HepG2 (cell line): Measurements from ENCODE around the gene ACSS2. TPM values are rescaled to one million over a fixed set of nuclear protein-coding genes. Genes with fewer than 3 reads are reported as not detected.
A peak's percentile ranks its signal among the peaks of the same experiment; 100 is the strongest.

Experiments
- GATAD1 ChIP-seq: IDR thresholded peaks from 2 replicates; pipeline ENCODE4 v1.6.1; 2016; ENCODE audit warnings: missing genetic modification reagents, missing compliant biosample characterization
- NR2C2 ChIP-seq: sonication (generic); formaldehyde crosslinking; IDR thresholded peaks from 2 replicates; pipeline ENCODE4 v1.4.0; 2020; ENCODE audit warnings: missing genetic modification reagents, mild to moderate bottlenecking, moderate library complexity, borderline replicate concordance
- PHF20 ChIP-seq: sonication (generic); formaldehyde crosslinking; IDR thresholded peaks from 2 replicates; pipeline ENCODE4 v1.5.0; 2020; ENCODE audit warnings: mild to moderate bottlenecking, missing genetic modification reagents
- POGZ ChIP-seq: sonication (generic); formaldehyde crosslinking; IDR thresholded peaks from 2 replicates; pipeline ENCODE4 v1.4.0; 2020; ENCODE audit warnings: mild to moderate bottlenecking, missing genetic modification reagents
- SMARCC2 ChIP-seq: fragments of 450-650 bp; IDR thresholded peaks from 2 replicates; pipeline ENCODE4 v1.6.1; 2017; ENCODE audit warnings: antibody characterized with exemption, mild to moderate bottlenecking
- SOX13 ChIP-seq, 3 experiments: fragments of 450-650 bp in 1 of 3; sonication (generic) in 1 of 3; formaldehyde crosslinking in 1 of 3; IDR thresholded peaks in 2 of 3; conservative IDR thresholded peaks in 1 of 3; 2 replicates each; pipeline versions ENCODE4 v1.5.0 to v1.6.1; 2016 to 2020; ENCODE audit warnings: antibody characterized with exemption in 1 of 3, mild to moderate bottlenecking in 1 of 3, missing compliant biosample characterization in 1 of 3, missing genetic modification reagents in 1 of 3, moderate library complexity in 1 of 3
- TP53 ChIP-seq: sonication (generic); formaldehyde crosslinking; conservative IDR thresholded peaks from 2 replicates; pipeline ENCODE4 v1.4.0; 2020; ENCODE audit warnings: missing genetic modification reagents
- ZFY ChIP-seq: sonication (generic); formaldehyde crosslinking; IDR thresholded peaks from 2 replicates; pipeline ENCODE4 v1.4.0; 2020; ENCODE audit warnings: missing genetic modification reagents
- ZNF230 ChIP-seq: sonication (generic); formaldehyde crosslinking; IDR thresholded peaks from 2 replicates; pipeline ENCODE4 v1.4.0; 2020; ENCODE audit warnings: mild to moderate bottlenecking, missing genetic modification reagents
- ZNF329 ChIP-seq: sonication (generic); formaldehyde crosslinking; IDR thresholded peaks from 2 replicates; pipeline ENCODE4 v1.9.0; 2021; ENCODE audit warnings: low read depth, mild to moderate bottlenecking, missing genetic modification reagents
- ZNF781 ChIP-seq: sonication (generic); formaldehyde crosslinking; IDR thresholded peaks from 2 replicates; pipeline ENCODE4 v1.5.1; 2020; ENCODE audit warnings: borderline replicate concordance, mild to moderate bottlenecking, missing genetic modification reagents; ENCODE audit errors: not compliant biosample characterization
- ZSCAN21 ChIP-seq: sonication (generic); formaldehyde crosslinking; IDR thresholded peaks from 2 replicates; pipeline ENCODE4 v1.8.0; 2022; ENCODE audit warnings: mild to moderate bottlenecking, missing genetic modification reagents, moderate library complexity, borderline replicate concordance
- polyA plus RNA-seq, 8 experiments: library from polyadenylated mRNA; depleted of rRNA in 3 of 8; stranded (reverse) in 7 of 8; unstranded in 1 of 8; fragments of >200 nt; fragmentation: Illumina TruSeq in 4 of 8; extraction: Trizol in 4 of 8; gene quantifications; 2 replicates each; pipeline versions ENCODE4 v1.2.1 to v1.2.3, GENCODE V29; 2011 to 2016; ENCODE audit warnings: low read depth in 4 of 8, missing spikeins in 1 of 8, mixed read lengths in 1 of 8; ENCODE audit not compliant: insufficient read depth in 1 of 8
- total RNA-seq, 5 experiments: library from RNA; depleted of rRNA; stranded (reverse); fragments of >200 nt; fragmentation: Illumina TruSeq; extraction: Trizol; gene quantifications; 2 replicates each; pipeline ENCODE4 v1.2.3, GENCODE V29; 2016; ENCODE audit warnings: low read depth in 1 of 5
- TF ChIP-seq, protein P1 (sequence below): sonication (generic); formaldehyde crosslinking; IDR thresholded peaks from 2 replicates; pipeline ENCODE4 v1.4.0; 2020; ENCODE audit warnings: mild to moderate bottlenecking, missing genetic modification reagents
- TF ChIP-seq, protein P2 (sequence below): sonication (generic); formaldehyde crosslinking; conservative IDR thresholded peaks from 2 replicates; pipeline ENCODE4 v1.4.0; 2020; ENCODE audit warnings: missing genetic modification reagents
- TF ChIP-seq, protein P3 (sequence below), 2 experiments: sonication (generic) in 1 of 2; formaldehyde crosslinking in 1 of 2; IDR thresholded peaks; 2 replicates each; pipeline versions ENCODE4 v1.4.0 to v1.6.1; 2016 to 2020; ENCODE audit warnings: borderline replicate concordance in 1 of 2, low read depth in 1 of 2, mild to moderate bottlenecking in 1 of 2, missing genetic modification reagents in 1 of 2
- TF ChIP-seq, protein P4 (sequence below): sonication (generic); formaldehyde crosslinking; IDR thresholded peaks from 2 replicates; pipeline ENCODE4 v1.8.1; 2023; ENCODE audit warnings: mild to moderate bottlenecking, missing genetic modification reagents
- TF ChIP-seq, protein P5 (sequence below): sonication (generic); formaldehyde crosslinking; IDR thresholded peaks from 2 replicates; pipeline ENCODE4 v1.4.0; 2020; ENCODE audit warnings: missing genetic modification reagents, mild to moderate bottlenecking, borderline replicate concordance

Gene ACSS2
- total and polyA plus RNA-seq, 2 of the 13 experiments (the other 11 are each of a cell fraction or from before 2014, with no cell fraction given) = 72.8 to 89.7 TPM

DNA sequence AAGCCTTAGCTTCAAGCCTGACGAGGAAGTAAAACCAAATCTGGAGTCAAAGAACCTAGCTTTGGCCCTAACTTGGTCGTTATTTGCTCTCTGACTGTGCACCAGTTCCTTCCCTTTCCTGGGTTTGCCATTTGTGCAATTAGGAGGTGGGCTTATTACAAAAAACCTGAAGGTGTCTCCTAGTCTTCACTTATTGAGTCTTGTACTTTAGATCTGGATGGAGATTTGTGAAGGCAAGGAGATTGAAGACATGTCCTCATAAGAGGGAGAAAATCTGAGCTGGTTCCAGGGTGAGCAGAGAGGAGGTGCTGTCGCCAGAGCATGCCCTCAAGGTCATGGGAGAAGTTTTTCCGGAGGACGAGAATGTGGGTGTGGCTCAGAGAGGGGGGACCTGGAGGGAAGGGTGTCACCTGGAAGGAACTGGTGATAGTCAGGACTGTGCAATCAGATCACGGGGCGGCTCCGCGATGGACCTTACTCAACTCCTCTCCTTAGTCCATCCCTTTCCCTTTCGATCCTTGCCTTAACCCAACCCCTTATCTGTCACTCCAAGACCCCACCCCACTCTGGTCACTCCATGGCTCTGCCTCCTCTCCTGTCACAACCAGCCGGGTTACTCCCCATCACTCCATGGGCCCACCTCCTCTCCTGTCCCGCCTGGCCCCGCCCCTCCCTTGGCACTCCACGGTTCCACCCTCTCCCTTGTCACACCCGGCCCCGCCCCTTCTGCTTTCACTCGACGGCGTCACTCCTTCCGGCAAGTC is 588 bp upstream of the ACSS2 start (continued):
- TF ChIP-seq, protein P1, sequence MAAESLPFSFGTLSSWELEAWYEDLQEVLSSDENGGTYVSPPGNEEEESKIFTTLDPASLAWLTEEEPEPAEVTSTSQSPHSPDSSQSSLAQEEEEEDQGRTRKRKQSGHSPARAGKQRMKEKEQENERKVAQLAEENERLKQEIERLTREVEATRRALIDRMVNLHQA (CRISPR knock-in tag) = no peak
- no peak for TF ChIP-seq ZNF781 (CRISPR knock-in tag)
- TF ChIP-seq ZFY (CRISPR knock-in tag) = no peak
- TF ChIP-seq ZSCAN21 (CRISPR knock-in tag) = no peak; the same call in 1 of the 2 replicates
- no peak for TF ChIP-seq SOX13 (IDR thresholded peaks at IDR 0.05)
- TF ChIP-seq SOX13 (CRISPR knock-in tag; conservative IDR thresholded peaks at IDR 0.05 in 1 of 2, IDR thresholded peaks at IDR 0.05 in 1 of 2) = peak in 1 of 2 experiments; percentile 44; a peak in 1 of 4 replicates
- TF ChIP-seq, protein P2, sequence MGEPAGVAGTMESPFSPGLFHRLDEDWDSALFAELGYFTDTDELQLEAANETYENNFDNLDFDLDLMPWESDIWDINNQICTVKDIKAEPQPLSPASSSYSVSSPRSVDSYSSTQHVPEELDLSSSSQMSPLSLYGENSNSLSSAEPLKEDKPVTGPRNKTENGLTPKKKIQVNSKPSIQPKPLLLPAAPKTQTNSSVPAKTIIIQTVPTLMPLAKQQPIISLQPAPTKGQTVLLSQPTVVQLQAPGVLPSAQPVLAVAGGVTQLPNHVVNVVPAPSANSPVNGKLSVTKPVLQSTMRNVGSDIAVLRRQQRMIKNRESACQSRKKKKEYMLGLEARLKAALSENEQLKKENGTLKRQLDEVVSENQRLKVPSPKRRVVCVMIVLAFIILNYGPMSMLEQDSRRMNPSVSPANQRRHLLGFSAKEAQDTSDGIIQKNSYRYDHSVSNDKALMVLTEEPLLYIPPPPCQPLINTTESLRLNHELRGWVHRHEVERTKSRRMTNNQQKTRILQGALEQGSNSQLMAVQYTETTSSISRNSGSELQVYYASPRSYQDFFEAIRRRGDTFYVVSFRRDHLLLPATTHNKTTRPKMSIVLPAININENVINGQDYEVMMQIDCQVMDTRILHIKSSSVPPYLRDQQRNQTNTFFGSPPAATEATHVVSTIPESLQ (CRISPR knock-in tag) = no peak
- peak; percentile 36; the same call in 1 of the 2 replicates for TF ChIP-seq POGZ (CRISPR knock-in tag)
- TF ChIP-seq, protein P3, sequence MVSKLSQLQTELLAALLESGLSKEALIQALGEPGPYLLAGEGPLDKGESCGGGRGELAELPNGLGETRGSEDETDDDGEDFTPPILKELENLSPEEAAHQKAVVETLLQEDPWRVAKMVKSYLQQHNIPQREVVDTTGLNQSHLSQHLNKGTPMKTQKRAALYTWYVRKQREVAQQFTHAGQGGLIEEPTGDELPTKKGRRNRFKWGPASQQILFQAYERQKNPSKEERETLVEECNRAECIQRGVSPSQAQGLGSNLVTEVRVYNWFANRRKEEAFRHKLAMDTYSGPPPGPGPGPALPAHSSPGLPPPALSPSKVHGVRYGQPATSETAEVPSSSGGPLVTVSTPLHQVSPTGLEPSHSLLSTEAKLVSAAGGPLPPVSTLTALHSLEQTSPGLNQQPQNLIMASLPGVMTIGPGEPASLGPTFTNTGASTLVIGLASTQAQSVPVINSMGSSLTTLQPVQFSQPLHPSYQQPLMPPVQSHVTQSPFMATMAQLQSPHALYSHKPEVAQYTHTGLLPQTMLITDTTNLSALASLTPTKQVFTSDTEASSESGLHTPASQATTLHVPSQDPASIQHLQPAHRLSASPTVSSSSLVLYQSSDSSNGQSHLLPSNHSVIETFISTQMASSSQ (IDR thresholded peaks at IDR 0.05; ENCODE audit: low read depth) = 0 out of 2 replicates have a peak, but pooled peaks have one; percentile 48
- TF ChIP-seq, protein P3 (CRISPR knock-in tag; IDR thresholded peaks at IDR 0.05; ENCODE audit: borderline replicate concordance) = no peak; the same call in 1 of the 2 replicates
- no peak; the same call in 1 of the 2 replicates for TF ChIP-seq PHF20 (CRISPR knock-in tag)
- no peak for TF ChIP-seq NR2C2
- TF ChIP-seq ZNF329 = no peak
- no peak for TF ChIP-seq SMARCC2
- TF ChIP-seq, protein P4, sequence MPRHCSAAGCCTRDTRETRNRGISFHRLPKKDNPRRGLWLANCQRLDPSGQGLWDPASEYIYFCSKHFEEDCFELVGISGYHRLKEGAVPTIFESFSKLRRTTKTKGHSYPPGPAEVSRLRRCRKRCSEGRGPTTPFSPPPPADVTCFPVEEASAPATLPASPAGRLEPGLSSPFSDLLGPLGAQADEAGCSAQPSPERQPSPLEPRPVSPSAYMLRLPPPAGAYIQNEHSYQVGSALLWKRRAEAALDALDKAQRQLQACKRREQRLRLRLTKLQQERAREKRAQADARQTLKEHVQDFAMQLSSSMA (CRISPR knock-in tag) = 0 out of 2 replicates have a peak, but pooled peaks have one; percentile 33
- TF ChIP-seq, protein P5, sequence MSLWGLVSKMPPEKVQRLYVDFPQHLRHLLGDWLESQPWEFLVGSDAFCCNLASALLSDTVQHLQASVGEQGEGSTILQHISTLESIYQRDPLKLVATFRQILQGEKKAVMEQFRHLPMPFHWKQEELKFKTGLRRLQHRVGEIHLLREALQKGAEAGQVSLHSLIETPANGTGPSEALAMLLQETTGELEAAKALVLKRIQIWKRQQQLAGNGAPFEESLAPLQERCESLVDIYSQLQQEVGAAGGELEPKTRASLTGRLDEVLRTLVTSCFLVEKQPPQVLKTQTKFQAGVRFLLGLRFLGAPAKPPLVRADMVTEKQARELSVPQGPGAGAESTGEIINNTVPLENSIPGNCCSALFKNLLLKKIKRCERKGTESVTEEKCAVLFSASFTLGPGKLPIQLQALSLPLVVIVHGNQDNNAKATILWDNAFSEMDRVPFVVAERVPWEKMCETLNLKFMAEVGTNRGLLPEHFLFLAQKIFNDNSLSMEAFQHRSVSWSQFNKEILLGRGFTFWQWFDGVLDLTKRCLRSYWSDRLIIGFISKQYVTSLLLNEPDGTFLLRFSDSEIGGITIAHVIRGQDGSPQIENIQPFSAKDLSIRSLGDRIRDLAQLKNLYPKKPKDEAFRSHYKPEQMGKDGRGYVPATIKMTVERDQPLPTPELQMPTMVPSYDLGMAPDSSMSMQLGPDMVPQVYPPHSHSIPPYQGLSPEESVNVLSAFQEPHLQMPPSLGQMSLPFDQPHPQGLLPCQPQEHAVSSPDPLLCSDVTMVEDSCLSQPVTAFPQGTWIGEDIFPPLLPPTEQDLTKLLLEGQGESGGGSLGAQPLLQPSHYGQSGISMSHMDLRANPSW (CRISPR knock-in tag) = no peak
- 0 out of 2 replicates have a peak, but pooled peaks have one; percentile 33 for TF ChIP-seq GATAD1 (CRISPR knock-in tag)
- 0 out of 2 replicates have a peak, but pooled peaks have one; percentile 4 for TF ChIP-seq ZNF230
- TF ChIP-seq TP53 (CRISPR knock-in tag) = no peak
